ENCODE measurements around the gene PIK3C2G. TPM values are rescaled to one million over a fixed set of nuclear protein-coding genes. Genes with fewer than 3 reads are reported as not detected.

PIK3C2G gene
- total RNA-seq, 1 experiment from 2014 or later, result not detected

DNA sequence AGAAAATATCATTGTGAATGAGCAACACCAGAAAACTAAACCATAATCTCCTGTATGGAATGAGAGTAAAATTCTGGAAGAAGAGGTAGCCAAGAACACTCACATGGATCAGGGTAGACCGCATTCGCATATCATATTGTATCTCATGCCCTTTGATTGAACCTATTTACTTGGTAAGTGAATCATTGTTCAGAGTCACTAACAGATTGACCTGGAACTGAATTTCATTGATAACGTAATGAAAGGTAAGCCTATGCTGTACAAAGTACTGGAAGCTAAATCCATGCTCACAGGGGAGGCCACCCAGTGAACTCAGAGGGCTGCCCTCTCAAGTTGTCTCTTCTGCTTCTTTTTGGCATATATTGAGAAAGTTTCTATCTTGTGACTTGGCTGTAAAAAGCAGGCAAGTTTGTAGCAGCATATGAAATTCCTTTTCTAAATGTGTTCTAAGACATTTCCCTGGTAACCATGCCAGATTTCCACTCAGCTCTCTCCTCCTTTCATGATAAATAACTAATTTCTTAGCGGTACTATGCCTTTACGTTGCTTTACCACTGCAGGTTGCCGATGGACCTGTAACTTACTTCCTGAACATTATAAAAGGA lies 385.1 kb downstream of the PIK3C2G start:
- H3K4me2 ChIP-seq (ENCODE audit: insufficient read depth, insufficient read length, low read length), result no peak overlapping the region
- H3K9ac ChIP-seq (ENCODE audit: extremely low read depth, insufficient read length, low read length), result no peak overlapping the region
- no peak overlapping the region for H3K14ac ChIP-seq (ENCODE audit: insufficient read depth, low read length)
- H3K9me3 ChIP-seq (ENCODE audit: control insufficient read depth, low read depth, low read length), result no peaks in the 10 kb centered on the region
- no peak overlapping the region for H2BK12ac ChIP-seq (ENCODE audit: insufficient read length, low read depth, low read length)
- no peak for DNase-seq
- H3T11ph ChIP-seq (ENCODE audit: low read length), result no peak overlapping the region
- H3K27ac ChIP-seq (ENCODE audit: insufficient read length, low read depth, low read length), result no peak overlapping the region
- no peak overlapping the region for H2AK5ac ChIP-seq (ENCODE audit: insufficient read length, low read length)
- TF ChIP-seq, protein P1, sequence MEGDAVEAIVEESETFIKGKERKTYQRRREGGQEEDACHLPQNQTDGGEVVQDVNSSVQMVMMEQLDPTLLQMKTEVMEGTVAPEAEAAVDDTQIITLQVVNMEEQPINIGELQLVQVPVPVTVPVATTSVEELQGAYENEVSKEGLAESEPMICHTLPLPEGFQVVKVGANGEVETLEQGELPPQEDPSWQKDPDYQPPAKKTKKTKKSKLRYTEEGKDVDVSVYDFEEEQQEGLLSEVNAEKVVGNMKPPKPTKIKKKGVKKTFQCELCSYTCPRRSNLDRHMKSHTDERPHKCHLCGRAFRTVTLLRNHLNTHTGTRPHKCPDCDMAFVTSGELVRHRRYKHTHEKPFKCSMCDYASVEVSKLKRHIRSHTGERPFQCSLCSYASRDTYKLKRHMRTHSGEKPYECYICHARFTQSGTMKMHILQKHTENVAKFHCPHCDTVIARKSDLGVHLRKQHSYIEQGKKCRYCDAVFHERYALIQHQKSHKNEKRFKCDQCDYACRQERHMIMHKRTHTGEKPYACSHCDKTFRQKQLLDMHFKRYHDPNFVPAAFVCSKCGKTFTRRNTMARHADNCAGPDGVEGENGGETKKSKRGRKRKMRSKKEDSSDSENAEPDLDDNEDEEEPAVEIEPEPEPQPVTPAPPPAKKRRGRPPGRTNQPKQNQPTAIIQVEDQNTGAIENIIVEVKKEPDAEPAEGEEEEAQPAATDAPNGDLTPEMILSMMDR (conservative IDR thresholded peaks at IDR 0.05), result no peak
- no CpG with 5 or more reads among the region's 6 CpGs for WGBS (ENCODE audit: extremely low coverage, insufficient read length, low lambda C conversion rate)
- H3K79me2 ChIP-seq (ENCODE audit: insufficient read depth, low read length), result no peaks in the 10 kb centered on the region
- H2BK120ac ChIP-seq (ENCODE audit: low read depth, low read length, poor library complexity, severe bottlenecking), result no peak overlapping the region
- H3K27me3 ChIP-seq (ENCODE audit: insufficient read depth, low read length), result no peaks in the 10 kb centered on the region
- Mint-ChIP-seq H3K27me3 (ENCODE audit: low read depth) (no peaks in the 10 kb centered on the region), H3K9me3 (no peaks in the 10 kb centered on the region), H3K36me3 (ENCODE audit: insufficient read depth in 1 of 3, low read depth in 3 of 3) (no peaks in the 10 kb centered on the region), H3K4me3 (no peak overlapping the region), H3K27ac (0 out of 7 replicates have a peak overlapping the region, but pooled peaks of 1 of the 3 experiments have one; percentile 41), H3K4me1 (no peaks in the 10 kb centered on the region; a peak in 1 of 4 replicates)
- H3K4me1 ChIP-seq (ENCODE audit: insufficient read depth, low read length), result no peaks in the 10 kb centered on the region
- H2BK5ac ChIP-seq (ENCODE audit: insufficient read length, low read length), result no peak overlapping the region
- no peaks in the 10 kb centered on the region for H3K79me1 ChIP-seq (ENCODE audit: insufficient read depth, low read depth, low read length, poor library complexity, severe bottlenecking)
- no peak overlapping the region for H3K18ac ChIP-seq (ENCODE audit: insufficient read length, low read depth, low read length)
- no peak overlapping the region for H2BK20ac ChIP-seq (ENCODE audit: low read depth, low read length, poor library complexity, severe bottlenecking)
- H3K4ac ChIP-seq (ENCODE audit: low read depth, low read length), result no peak overlapping the region
- H3K23ac ChIP-seq (ENCODE audit: insufficient read length, low read depth, low read length), result no peak overlapping the region
- no peaks in the 10 kb centered on the region for H3K23me2 ChIP-seq (ENCODE audit: insufficient read length, low read depth, low read length, poor library complexity, severe bottlenecking)
- H4K91ac ChIP-seq (ENCODE audit: insufficient read length, low read depth, low read length), result no peak overlapping the region
- H4K8ac ChIP-seq (replicated peaks; ENCODE audit: insufficient read length, low read depth, low read length), result no peak overlapping the region
- no peaks in the 10 kb centered on the region for H4K20me1 ChIP-seq (ENCODE audit: control insufficient read depth, insufficient read depth, insufficient read length)
- no peak overlapping the region for H2BK15ac ChIP-seq (ENCODE audit: low read depth, low read length)
- H3K56ac ChIP-seq (ENCODE audit: insufficient read length, low read depth, low read length), result no peak overlapping the region
- no peak overlapping the region for H2AFZ ChIP-seq (ENCODE audit: low read length)
- no peak overlapping the region for H4K5ac ChIP-seq (ENCODE audit: insufficient read length, low read depth, low read length)
